Measurements from ENCODE around the gene NPBWR2.

NPBWR2 gene

GRCh38 chr20:64100946-64101688 is 6.2 kb downstream of the NPBWR2 start:
- H3K9me3 ChIP-seq (ENCODE audit: control insufficient read depth, insufficient read depth, low read depth, low read length) = no peaks in the 10 kb centered on the region
- no peaks in the 10 kb centered on the region for H3K4me1 ChIP-seq (ENCODE audit: control insufficient read depth, insufficient read depth, low read length)
- H3K4me3 ChIP-seq (ENCODE audit: low read depth, low read length) = no peak overlapping the region
- no peak overlapping the region for H3K27ac ChIP-seq (ENCODE audit: extremely low read depth, low read depth, low read length)
- ChIA-PET POLR2A (no interaction called here), CTCF (interaction anchor here (0.6 to 1.7 kb wide), 8 partner anchors 9 to 158 kb away, joined by 3 to 10 read pairs (median 3); partner anchors contain the start of gene LKAAEAR1)
- no peaks in the 10 kb centered on the region for H3K36me3 ChIP-seq (ENCODE audit: control insufficient read depth in 2 of 2, insufficient read depth in 1 of 2, low read length in 2 of 2)
- TF ChIP-seq ZSCAN23 (tag by site-specific recombination; IDR thresholded peaks at IDR 0.05) = no peak
- TF ChIP-seq ZNF423 (tag by site-specific recombination; IDR thresholded peaks at IDR 0.05) = no peak
- 0 out of 2 replicates have a peak, but pooled peaks have one; percentile 31 for TF ChIP-seq PRDM10 (tag by site-specific recombination; IDR thresholded peaks at IDR 0.05)

- Histone ChIP-seq H3K36me3 (ENCODE audit: control insufficient read depth in 2 of 2, insufficient read depth in 1 of 2, low read length in 2 of 2) (no peaks in the 10 kb centered on the region), H3K9me3 (ENCODE audit: control insufficient read depth, insufficient read depth, low read depth, low read length) (no peaks in the 10 kb centered on the region), H3K4me3 (ENCODE audit: low read depth, low read length) (no peak overlapping the region), H3K4me1 (ENCODE audit: control insufficient read depth, insufficient read depth, low read length) (no peaks in the 10 kb centered on the region), H3K27ac (ENCODE audit: extremely low read depth, low read depth, low read length) (no peak overlapping the region)
- TF ChIP-seq INSM2 (tag by site-specific recombination; IDR thresholded peaks at IDR 0.05) (no peak), ZNF776 (tag by site-specific recombination; IDR thresholded peaks at IDR 0.05; ENCODE audit: borderline replicate concordance) (no peak), GFI1B (tag by site-specific recombination; IDR thresholded peaks at IDR 0.05) (no peak), ZNF37A (tag by site-specific recombination; IDR thresholded peaks at IDR 0.05) (no peak), ZNF610 (tag by site-specific recombination; IDR thresholded peaks at IDR 0.05; ENCODE audit: borderline replicate concordance) (no peak), ZFP41 (tag by site-specific recombination; IDR thresholded peaks at IDR 0.05; ENCODE audit: borderline replicate concordance) (no peak), ZNF19 (tag by site-specific recombination; IDR thresholded peaks at IDR 0.05; ENCODE audit: low read depth) (no peak), ZBTB11 (tag by site-specific recombination; conservative IDR thresholded peaks at IDR 0.05; ENCODE audit: low read depth) (no peak), ZNF501 (tag by site-specific recombination; IDR thresholded peaks at IDR 0.05) (no peak)
- POLR2A ChIA-PET = no interaction called here
- CTCF ChIA-PET = interaction anchor here (0.6 to 0.8 kb wide), 2 partner anchors 10 to 158 kb away, joined by 3 read pairs; no protein-coding TSS in a partner anchor
Observed at GRCh38 chr20:64100566-64100888, 6.8 kb downstream of the NPBWR2 start.
